MM.1S (cell line): ENCODE data around the gene PRSS27.

ENCODE experiments used
- DNase-seq: peaks from one replicate; pipeline ENCODE4 v3.0.0-alpha.2; 2015
- H2AFZ ChIP-seq: fragments of 300-600 bp; sonication (generic); 2 replicates; pipeline ENCODE4 v1.6.0; 2016; ENCODE audit warnings: antibody characterized with exemption, low read length
- H3F3A ChIP-seq: fragments of 300-600 bp; sonication (generic); 2 replicates; pipeline ENCODE4 v1.6.1; 2016; ENCODE audit warnings: mild to moderate bottlenecking, antibody characterized with exemption, low read length, moderate library complexity, mixed read lengths; ENCODE audit not compliant: insufficient read depth
- H3K27ac ChIP-seq: fragments of 300-600 bp; sonication (generic); 2 replicates; pipeline ENCODE4 v1.5.1; 2016; ENCODE audit warnings: mild to moderate bottlenecking, low read length
- H3K27me3 ChIP-seq: fragments of 300-600 bp; sonication (generic); replicated peaks from 2 replicates; pipeline ENCODE4 v1.6.0; 2016; ENCODE audit warnings: low read length; ENCODE audit not compliant: insufficient read depth
- H3K36me3 ChIP-seq: fragments of 300-600 bp; sonication (generic); replicated peaks from 2 replicates; pipeline ENCODE4 v1.6.1; 2016; ENCODE audit warnings: mild to moderate bottlenecking, low read length, mixed read lengths; ENCODE audit not compliant: insufficient read depth
- H3K4me1 ChIP-seq: fragments of 300-600 bp; sonication (generic); 2 replicates; pipeline ENCODE4 v1.6.1; 2016; ENCODE audit warnings: low read length, mixed read lengths
- H3K4me2 ChIP-seq: fragments of 300-600 bp; sonication (generic); 2 replicates; pipeline ENCODE4 v1.6.0; 2016; ENCODE audit warnings: low read depth, low read length
- H3K4me3 ChIP-seq: fragments of 300-600 bp; sonication (generic); 2 replicates; pipeline ENCODE4 v1.5.1; 2016; ENCODE audit warnings: low read length, mixed read lengths
- H3K79me2 ChIP-seq: fragments of 300-600 bp; sonication (generic); 2 replicates; pipeline ENCODE4 v1.6.1; 2016; ENCODE audit warnings: mixed run types, low read length, mixed read lengths
- H3K9ac ChIP-seq: fragments of 300-600 bp; sonication (generic); 2 replicates; pipeline ENCODE4 v1.6.1; 2016; ENCODE audit warnings: low read length, mixed read lengths
- H3K9me2 ChIP-seq: fragments of 300-600 bp; sonication (generic); replicated peaks from 2 replicates; pipeline ENCODE4 v1.6.1; 2016; ENCODE audit warnings: mild to moderate bottlenecking, low read length, mixed read lengths; ENCODE audit not compliant: insufficient read depth
- H3K9me3 ChIP-seq: fragments of 300-600 bp; sonication (generic); replicated peaks from 2 replicates; pipeline ENCODE4 v1.6.1; 2016; ENCODE audit warnings: mild to moderate bottlenecking, low read length, mixed read lengths; ENCODE audit not compliant: insufficient read depth
- H4K20me1 ChIP-seq: fragments of 300-600 bp; sonication (generic); 2 replicates; pipeline ENCODE4 v1.6.1; 2016; ENCODE audit warnings: mild to moderate bottlenecking, low read length, moderate library complexity, mixed read lengths; ENCODE audit not compliant: insufficient read depth
- EZH2 ChIP-seq: fragments of 300-600 bp; sonication (generic); optimal IDR thresholded peaks from 2 replicates; pipeline ENCODE3; 2017; ENCODE audit warnings: low read depth, mild to moderate bottlenecking, antibody characterized with exemption, low read length, mixed read lengths
- EZH2phosphoT487 ChIP-seq: fragments of 300-600 bp; sonication (generic); IDR thresholded peaks from 2 replicates; pipeline ENCODE4 v1.6.1; 2018; ENCODE audit warnings: antibody characterized with exemption, low read length
- TF ChIP-seq, protein P1 (sequence below): fragments of 300-600 bp; sonication (generic); IDR thresholded peaks from 2 replicates; pipeline ENCODE4 v1.5.1; 2016; ENCODE audit warnings: antibody characterized with exemption, low read length, mixed read lengths

Gene PRSS27

DNA sequence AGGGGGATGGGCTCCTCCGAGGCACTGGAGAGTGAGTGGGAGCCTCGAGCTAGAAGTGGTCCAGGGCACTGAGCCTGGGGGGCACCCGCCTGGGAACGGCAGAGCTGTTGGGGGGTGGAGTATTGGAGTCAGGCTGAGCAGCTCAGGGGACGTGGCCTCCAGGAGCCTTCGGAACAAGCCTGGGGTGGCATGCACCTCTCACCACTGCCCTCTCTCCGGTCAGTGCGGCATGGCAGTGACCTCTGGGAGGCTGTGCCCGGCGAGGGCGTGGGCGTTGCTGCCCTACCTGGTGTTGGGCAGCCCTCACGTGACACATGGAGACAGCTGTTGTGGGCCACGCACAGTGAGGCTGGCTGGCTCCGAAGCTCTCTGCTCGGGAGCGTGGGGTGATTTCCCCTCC, 13.9 kb downstream of the PRSS27 start:
- no peak for DNase-seq

GRCh38 chr16:2705351-2705750, 14.7 kb downstream of the PRSS27 start:
- Histone ChIP-seq H3F3A (no peaks in the 10 kb centered on the region), H3K9me2 (no peaks in the 10 kb centered on the region), H3K79me2 (0 out of 2 replicates have a peak, but pooled peaks cover 3% of the 10 kb centered on the region), H3K27ac (no peak overlapping the region), H3K4me1 (no peaks in the 10 kb centered on the region), H3K4me3 (no peak overlapping the region), H3K27me3 (no peaks in the 10 kb centered on the region), H3K36me3 (no peaks in the 10 kb centered on the region; the same call in 1 of the 2 replicates), H2AFZ (no peak overlapping the region), H3K9ac (no peak overlapping the region), H4K20me1 (no peaks in the 10 kb centered on the region), H3K4me2 (no peak overlapping the region), H3K9me3 (no peaks in the 10 kb centered on the region)
- TF ChIP-seq EZH2 (no peak), EZH2phosphoT487 (no peak)
- TF ChIP-seq, protein P1, sequence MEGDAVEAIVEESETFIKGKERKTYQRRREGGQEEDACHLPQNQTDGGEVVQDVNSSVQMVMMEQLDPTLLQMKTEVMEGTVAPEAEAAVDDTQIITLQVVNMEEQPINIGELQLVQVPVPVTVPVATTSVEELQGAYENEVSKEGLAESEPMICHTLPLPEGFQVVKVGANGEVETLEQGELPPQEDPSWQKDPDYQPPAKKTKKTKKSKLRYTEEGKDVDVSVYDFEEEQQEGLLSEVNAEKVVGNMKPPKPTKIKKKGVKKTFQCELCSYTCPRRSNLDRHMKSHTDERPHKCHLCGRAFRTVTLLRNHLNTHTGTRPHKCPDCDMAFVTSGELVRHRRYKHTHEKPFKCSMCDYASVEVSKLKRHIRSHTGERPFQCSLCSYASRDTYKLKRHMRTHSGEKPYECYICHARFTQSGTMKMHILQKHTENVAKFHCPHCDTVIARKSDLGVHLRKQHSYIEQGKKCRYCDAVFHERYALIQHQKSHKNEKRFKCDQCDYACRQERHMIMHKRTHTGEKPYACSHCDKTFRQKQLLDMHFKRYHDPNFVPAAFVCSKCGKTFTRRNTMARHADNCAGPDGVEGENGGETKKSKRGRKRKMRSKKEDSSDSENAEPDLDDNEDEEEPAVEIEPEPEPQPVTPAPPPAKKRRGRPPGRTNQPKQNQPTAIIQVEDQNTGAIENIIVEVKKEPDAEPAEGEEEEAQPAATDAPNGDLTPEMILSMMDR, result no peak
- DNase-seq, result no peak

More for the DNA sequence above, 13.9 kb downstream of the PRSS27 start:
- no peak for TF ChIP-seq EZH2
- TF ChIP-seq EZH2phosphoT487, result no peak
- TF ChIP-seq, protein P1, result no peak
- no peaks in the 10 kb centered on the region for H3K27me3 ChIP-seq
- no peak overlapping the region for H3K4me2 ChIP-seq
- H3K36me3 ChIP-seq, result no peaks in the 10 kb centered on the region; the same call in 1 of the 2 replicates
- 0 out of 2 replicates have a peak, but pooled peaks cover 3% of the 10 kb centered on the region for H3K79me2 ChIP-seq
- no peak overlapping the region for H3K9ac ChIP-seq
- no peaks in the 10 kb centered on the region for H3K4me1 ChIP-seq
- no peak overlapping the region for H2AFZ ChIP-seq
- H3K27ac ChIP-seq, result no peak overlapping the region
- H4K20me1 ChIP-seq, result no peaks in the 10 kb centered on the region
- no peaks in the 10 kb centered on the region for H3K9me2 ChIP-seq
- no peak overlapping the region for H3K4me3 ChIP-seq
- H3K9me3 ChIP-seq, result no peaks in the 10 kb centered on the region
- H3F3A ChIP-seq, result no peaks in the 10 kb centered on the region

- H3K9me2 ChIP-seq, result no peaks in the 10 kb centered on the region
- H3K9me3 ChIP-seq, result no peaks in the 10 kb centered on the region
- no peak for DNase-seq
- no peaks in the 10 kb centered on the region for H4K20me1 ChIP-seq
- H3K36me3 ChIP-seq, result no peaks in the 10 kb centered on the region; the same call in 1 of the 2 replicates
- H2AFZ ChIP-seq, result no peak overlapping the region
- no peaks in the 10 kb centered on the region for H3K27me3 ChIP-seq
- 0 out of 2 replicates have a peak, but pooled peaks cover 3% of the 10 kb centered on the region for H3K79me2 ChIP-seq
- no peak overlapping the region for H3K27ac ChIP-seq
- no peaks in the 10 kb centered on the region for H3F3A ChIP-seq
- H3K9ac ChIP-seq, result no peak overlapping the region
- TF ChIP-seq EZH2phosphoT487 (no peak), EZH2 (no peak)
- TF ChIP-seq, protein P1, result no peak
- no peak overlapping the region for H3K4me3 ChIP-seq
- H3K4me1 ChIP-seq, result no peaks in the 10 kb centered on the region
- H3K4me2 ChIP-seq, result no peak overlapping the region
Observed at GRCh38 chr16:2704983-2705275, 15.1 kb downstream of the PRSS27 start.
